KG1 (cell line): ENCODE data around the gene GALNS.
"Not testable (repeated sequence)": the region's sequence is repeated elsewhere in the genome, so short reads cannot be mapped to it uniquely, and the experiment has no call there.

ENCODE experiments used
- DNase-seq: peaks from one replicate; lab custom pipeline; 2025; lab: John Stamatoyannopoulos, UW

Gene GALNS

GRCh38 chr16:88836791-88837190 lies 20.0 kb downstream of the GALNS start:
- DNase-seq, result no peak

- DNase-seq, result no peak
Measured at GRCh38 chr16:88835818-88836217, 20.9 kb downstream of the GALNS start.

GRCh38 chr16:88835383-88835782 lies 21.4 kb downstream of the GALNS start:
- DNase-seq, result no peak

GRCh38 chr16:88834670-88835069 lies 22.1 kb downstream of the GALNS start:
- DNase-seq, result no peak

- DNase-seq, result no peak
Measured at GRCh38 chr16:88833086-88833485, 23.7 kb downstream of the GALNS start.

GRCh38 chr16:88831838-88832237 lies 24.9 kb downstream of the GALNS start:
- DNase-seq, result no peak

- DNase-seq, result no peak
Measured at GRCh38 chr16:88830783-88831182, 26.0 kb downstream of the GALNS start.

- no peak for DNase-seq
Measured at GRCh38 chr16:88830258-88830657, 26.5 kb downstream of the GALNS start.

- no peak for DNase-seq
Measured at GRCh38 chr16:88828711-88829110, 28.0 kb downstream of the GALNS start.

GRCh38 chr16:88827727-88828126 lies 29.0 kb downstream of the GALNS start:
- no peak for DNase-seq

- no peak for DNase-seq
Measured at GRCh38 chr16:88826070-88826840, 30.5 kb downstream of the GALNS start.

GRCh38 chr16:88825146-88825545 lies 31.6 kb downstream of the GALNS start:
- no peak for DNase-seq

- no peak for DNase-seq
Measured at GRCh38 chr16:88824256-88825077, 32.3 kb downstream of the GALNS start.

GRCh38 chr16:88823646-88824045 lies 33.1 kb downstream of the GALNS start:
- not testable (repeated sequence) for DNase-seq

- no peak for DNase-seq
Measured at GRCh38 chr16:88822281-88823040, 34.3 kb downstream of the GALNS start.

- DNase-seq, result no peak
Measured at GRCh38 chr16:88821168-88821850, 35.4 kb downstream of the GALNS start.

GRCh38 chr16:88820385-88821025 lies 36.2 kb downstream of the GALNS start:
- DNase-seq, result no peak

- no peak for DNase-seq
Measured at GRCh38 chr16:88819126-88819525, 37.6 kb downstream of the GALNS start.

GRCh38 chr16:88818575-88818874 lies 38.2 kb downstream of the GALNS start:
- no peak for DNase-seq

GRCh38 chr16:88817785-88818574 lies 38.8 kb downstream of the GALNS start:
- DNase-seq, result no peak
